Measurements from ENCODE around the gene GNAT1. TPM values are rescaled to one million over a fixed set of nuclear protein-coding genes. Genes with fewer than 3 reads are reported as not detected.

Gene GNAT1
- not detected in 2 replicates for total RNA-seq

DNA sequence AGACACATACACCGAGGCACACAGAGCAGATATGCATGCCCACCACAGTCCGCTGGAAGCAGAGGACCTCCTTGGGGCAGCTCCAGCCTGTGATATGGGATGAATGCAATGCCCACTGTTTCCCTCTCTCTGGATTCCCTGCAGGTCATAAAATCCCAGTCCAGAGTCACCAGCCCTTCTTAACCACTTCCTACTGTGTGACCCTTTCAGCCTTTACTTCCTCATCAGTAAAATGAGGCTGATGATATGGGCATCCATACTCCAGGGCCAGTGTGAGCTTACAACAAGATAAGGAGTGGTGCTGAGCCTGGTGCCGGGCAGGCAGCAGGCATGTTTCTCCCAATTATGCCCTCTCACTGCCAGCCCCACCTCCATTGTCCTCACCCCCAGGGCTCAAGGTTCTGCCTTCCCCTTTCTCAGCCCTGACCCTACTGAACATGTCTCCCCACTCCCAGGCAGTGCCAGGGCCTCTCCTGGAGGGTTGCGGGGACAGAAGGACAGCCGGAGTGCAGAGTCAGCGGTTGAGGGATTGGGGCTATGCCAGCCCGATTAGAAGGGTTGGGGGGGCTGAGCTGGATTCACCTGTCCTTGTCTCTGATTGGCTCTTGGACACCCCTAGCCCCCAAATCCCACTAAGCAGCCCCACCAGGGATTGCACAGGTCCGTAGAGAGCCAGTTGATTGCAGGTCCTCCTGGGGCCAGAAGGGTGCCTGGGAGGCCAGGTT is at the start of gene GNAT1:
Gene GNAT1, plus strand, starts transcription at position 675 of the 725 bp plus-strand sequence. CDS start 116 bp downstream, outside the sequence.
- DNase-seq, result peak; percentile 33

DNA sequence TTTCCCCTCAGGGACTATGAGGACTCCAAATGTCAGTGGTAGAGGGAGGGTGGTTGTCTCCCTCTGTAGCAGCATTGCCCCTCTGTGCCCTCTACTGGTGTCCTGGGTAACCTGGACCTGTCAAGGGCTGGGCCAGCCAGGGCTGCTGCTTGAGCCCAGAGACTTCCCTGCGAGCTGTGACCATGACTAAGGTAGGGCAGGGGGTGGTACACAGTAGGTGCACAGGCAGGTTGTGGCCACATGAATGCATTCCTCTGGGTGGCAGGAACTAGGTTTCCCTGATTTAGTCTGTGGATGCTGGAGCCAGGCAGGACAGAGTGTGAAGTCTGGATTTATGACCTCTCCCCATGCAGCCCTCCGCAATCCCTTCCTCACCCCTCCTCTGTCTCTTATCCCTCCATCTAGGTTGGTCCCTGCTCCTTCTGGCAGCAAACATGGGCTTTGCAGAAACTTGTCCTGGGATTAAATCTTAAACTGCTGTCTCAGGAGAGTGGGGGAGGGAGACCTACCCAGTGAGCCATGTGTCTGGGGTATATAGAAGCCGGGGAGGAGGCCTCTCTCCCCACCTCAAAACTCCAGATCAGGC is 45.0 kb upstream of the GNAT1 start:
- DNase-seq, result no peak

DNA sequence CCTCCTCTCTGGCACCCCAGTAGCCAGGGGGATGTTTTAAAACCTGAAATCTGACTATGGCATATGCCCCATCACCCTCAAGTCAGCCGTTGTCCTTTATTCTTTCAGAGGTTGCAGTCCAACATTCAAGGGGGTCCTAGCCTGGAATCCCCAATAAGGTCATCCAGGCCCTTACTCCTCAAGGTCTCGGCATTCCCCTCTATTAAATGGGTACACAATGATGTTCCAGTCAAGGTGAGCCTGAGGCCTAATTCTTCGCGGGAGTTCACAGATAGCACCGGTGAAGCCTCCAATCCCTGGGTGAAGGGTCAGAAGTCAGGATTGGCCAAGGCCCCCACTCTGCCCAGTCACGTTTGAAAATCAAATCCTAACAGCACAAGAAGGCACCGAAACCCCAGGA is 44.4 kb upstream of the GNAT1 start:
- DNase-seq, result no peak

DNA sequence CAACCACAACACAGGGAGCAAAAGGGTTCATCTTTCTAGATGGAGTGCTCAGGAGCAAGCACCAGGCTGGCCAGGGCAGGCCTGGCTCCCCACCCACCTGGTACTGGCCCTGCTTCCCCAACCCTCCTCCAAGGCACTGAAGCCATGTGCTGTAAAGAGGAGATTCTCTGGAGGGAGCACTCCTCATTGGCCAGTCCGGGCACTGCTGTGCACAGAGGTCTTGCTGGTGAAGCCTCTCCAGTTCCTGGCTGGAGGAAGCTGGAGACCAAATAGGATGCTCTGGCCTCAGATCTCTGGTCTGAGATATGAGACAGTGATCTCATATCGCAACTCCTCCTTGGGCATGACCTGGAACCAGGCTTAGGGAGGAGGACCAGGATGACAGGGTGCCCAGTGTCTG is 44.0 kb upstream of the GNAT1 start:
- DNase-seq, result no peak

DNA sequence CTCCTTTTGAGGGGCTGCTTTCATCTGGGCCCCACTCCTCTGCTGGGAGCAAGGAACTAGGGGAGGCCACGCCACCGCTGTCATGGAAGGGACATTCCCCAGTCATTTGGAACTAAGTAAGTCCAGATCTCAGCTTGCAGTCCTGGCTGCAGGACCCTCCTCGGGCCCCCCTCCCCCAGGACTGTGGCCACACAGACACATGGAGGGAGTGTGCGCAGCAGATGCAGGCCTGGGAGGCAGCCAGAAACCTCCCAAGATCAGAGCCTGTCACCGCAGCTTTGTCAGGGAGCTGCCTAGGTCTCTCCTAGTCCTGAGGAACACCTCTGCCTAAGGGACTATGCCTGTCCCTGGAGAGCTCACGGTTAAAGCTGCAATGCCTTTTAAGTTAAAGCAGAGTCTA is 43.5 kb upstream of the GNAT1 start:
- DNase-seq, result no peak

DNA sequence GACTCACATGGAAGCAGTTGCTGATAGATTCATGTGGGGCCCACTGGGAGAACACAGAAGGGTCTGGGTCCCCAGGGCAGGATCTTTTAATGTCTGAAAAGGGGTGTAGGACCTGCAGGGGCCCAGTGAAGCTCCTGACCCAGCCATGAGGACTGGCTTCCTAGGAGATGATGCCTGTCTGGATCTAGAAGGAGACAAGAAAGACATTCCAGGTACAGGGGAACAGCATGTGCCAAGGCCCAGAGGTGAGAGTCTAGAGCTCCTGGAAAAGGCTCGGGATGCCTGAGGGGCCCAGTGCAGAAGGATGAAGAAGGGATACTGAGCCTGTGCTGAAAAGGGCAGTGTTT is 41.0 kb upstream of the GNAT1 start:
- DNase-seq, result no peak

DNA sequence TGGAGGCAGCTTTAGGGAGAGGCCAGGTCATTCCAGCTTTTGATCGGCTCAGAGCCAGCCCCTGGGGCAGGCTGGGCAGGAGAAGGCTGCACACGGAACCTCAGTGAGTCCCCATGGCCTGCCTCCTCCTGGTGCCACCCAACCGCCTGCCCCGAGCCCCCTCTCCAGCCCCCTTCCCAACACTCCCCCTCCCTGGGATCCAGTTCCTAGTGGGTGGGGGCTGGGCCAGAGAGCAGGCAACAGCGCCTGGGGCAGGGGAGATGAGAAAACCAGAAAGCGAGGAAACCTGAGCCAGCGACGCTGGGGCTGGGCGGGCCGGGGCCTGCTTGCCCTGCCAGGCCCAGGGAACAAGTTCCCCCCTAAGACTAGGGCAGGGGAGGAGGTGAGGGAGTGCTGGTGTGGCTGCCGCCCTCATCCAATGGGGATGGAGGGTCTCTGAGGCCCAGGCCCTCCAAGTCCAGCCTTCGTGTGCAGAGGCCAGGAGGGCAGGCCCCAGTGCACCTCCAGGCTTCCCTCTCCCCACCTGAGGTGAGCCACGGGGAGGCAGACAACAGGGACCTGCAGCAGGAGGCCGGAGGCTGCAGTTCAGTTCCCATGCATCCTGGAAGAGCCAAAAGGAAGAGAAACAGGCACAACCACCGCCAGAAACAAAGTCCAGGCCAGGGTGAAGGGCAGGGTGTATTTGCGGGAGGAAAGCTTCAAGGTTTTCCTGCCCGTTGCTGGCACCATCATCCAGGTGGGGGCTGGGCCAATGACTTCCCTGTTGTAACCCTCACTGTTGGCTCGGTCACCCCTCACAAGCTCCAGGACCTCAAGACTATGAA is 40.3 kb upstream of the GNAT1 start:
- no peak for DNase-seq

DNA sequence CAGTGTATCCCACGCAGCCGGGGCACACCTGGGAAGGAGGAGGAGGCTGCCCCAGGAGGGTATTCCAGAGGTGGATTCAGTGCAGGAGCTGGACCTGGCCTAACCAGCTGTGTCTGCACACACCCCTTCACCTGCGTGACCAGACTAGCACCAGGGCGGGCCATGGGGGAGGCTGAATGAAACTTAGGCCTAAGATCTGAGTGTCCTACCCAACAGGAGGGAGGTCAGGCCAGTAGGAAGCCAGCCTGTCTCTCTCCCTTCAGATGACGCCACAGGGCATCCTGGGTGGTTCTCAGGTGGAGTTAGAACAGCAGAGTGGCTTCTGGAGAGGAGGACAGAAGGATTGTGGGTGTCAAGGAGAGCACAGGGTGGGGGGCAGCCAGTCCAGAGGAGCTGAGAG is 39.7 kb upstream of the GNAT1 start:
- no peak for DNase-seq

DNA sequence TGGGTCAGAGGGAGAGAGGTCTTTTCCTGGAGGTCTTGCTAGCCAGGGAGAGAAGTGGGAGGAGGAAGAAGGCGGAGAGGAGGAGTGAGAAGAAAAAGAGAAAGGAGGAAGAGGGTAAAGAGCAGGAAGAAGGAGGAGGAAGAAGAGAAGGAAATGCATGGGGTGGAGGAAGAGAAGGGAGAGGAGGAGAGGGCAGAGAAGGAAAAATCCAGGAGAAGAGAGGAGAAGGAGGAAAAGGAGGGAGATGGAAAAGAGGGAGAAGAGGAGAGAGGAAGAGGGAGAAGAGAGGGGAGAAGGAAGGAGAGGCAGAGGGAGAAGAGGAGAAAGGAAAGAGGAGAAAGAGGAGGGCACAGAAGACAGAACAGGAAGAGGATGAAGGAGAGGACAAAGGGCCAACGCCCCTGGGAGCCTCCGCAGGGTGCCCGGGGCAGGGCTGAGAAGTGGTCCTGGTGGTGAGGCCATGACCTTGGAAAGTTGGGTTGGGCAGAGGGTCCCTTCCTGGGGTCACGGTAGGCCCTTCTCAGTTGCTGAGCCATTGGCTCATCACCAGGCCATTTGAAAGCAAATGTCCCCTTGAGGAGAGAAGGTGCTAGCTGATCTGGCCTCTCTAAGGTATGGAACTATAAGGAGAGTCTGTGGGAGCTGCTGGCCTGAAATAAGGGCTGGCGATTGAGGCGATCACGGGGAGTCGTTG is 37.5 kb upstream of the GNAT1 start:
- DNase-seq, result no peak

DNA sequence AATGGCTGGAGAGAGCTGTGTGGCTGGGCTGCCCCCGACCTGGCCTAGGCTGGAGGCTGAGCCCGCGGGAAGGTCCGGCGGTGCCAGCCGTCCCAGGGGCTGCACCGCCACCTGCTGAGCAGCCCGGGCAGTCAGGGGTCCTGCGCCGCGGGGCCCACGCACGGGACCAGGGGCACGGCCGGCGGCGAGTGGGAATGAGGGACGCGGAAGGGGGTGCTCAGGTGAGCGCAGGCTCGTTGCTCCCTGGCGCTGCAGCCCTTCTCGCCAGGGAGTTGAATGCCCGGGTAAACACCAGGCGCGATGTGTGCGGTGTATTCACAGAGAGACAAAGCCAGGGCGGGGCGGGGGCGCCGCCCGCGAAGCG is 37.0 kb upstream of the GNAT1 start:
- DNase-seq, result peak; percentile 60

DNA sequence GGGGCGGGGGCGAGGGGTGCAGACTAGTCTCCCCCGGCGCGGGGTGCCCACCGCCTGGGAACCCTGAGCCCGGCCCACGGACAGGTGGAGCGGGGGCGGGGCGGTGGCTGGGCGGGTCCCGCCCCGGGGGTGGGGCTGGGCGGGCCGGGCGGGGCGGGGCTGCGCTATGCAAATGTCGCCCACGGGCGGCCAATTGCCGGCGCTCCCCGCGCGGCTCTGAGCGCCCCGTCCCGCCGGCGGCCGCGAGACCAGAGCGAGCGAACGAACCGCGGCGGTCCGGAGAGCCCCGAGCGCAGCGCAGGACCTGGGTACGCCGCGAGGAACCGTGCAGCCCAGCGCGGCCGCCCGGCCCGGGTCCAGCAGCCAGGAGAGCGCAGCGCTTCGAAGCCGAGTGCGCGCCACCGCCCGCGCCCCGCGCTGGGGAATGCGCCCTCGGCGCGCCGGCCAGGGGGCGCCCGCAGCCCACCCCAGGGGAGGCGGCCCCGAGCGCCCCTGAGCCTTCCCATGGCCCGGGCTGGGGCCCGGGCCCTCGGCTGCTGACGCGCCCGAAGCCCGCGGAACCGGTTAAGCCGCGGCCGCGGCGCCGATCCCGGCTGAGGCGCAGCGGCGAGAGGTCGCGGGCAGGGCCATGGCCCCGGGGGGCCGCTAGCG is 36.4 kb upstream of the GNAT1 start, which contains the start of gene SEMA3F:
Gene SEMA3F, plus strand, starts transcription at position 485 of the 651 bp plus-strand sequence. CDS start 4,299 bp downstream, outside the sequence.
- peak; percentile 80 for DNase-seq

DNA sequence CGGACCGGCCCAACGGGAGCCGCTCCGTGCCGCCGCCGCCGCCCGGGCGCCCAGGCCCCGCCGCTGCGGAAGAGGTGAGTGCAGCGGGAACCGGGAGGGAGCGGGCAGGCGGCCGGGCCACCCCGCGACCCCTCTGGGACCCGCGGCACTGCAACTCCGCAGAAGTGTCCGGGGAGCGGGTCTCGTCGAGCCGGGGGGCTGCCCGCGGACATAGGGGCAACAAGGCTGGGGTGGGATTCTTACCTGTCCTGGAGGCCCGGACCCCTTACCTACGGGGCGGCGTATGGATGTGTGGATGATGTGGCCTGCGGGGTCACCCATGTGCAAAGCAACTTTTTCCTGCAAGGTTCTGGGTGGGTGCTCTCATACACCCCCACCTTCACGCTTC is 35.9 kb upstream of the GNAT1 start:
- DNase-seq, result no peak

DNA sequence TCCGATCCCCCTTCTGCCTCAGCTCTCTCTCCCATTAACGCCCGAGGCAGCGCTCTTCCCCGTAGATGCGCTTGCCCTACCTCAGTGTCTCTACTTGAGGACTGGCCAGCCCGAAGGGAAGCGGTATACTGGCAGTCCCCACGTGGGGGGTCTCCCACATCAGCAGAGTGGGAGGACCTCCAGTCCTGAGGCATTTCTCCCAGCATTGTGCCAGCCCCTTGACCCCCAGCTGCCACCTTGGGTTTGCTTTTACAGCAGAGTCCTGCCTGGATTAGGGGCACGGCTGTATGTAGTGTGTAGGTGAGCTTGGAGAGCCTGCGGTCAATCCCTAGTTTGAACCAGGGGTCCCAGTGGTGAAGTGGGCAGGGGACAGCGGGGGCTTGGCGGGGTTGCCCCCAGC is 35.5 kb upstream of the GNAT1 start:
- no peak for DNase-seq

DNA sequence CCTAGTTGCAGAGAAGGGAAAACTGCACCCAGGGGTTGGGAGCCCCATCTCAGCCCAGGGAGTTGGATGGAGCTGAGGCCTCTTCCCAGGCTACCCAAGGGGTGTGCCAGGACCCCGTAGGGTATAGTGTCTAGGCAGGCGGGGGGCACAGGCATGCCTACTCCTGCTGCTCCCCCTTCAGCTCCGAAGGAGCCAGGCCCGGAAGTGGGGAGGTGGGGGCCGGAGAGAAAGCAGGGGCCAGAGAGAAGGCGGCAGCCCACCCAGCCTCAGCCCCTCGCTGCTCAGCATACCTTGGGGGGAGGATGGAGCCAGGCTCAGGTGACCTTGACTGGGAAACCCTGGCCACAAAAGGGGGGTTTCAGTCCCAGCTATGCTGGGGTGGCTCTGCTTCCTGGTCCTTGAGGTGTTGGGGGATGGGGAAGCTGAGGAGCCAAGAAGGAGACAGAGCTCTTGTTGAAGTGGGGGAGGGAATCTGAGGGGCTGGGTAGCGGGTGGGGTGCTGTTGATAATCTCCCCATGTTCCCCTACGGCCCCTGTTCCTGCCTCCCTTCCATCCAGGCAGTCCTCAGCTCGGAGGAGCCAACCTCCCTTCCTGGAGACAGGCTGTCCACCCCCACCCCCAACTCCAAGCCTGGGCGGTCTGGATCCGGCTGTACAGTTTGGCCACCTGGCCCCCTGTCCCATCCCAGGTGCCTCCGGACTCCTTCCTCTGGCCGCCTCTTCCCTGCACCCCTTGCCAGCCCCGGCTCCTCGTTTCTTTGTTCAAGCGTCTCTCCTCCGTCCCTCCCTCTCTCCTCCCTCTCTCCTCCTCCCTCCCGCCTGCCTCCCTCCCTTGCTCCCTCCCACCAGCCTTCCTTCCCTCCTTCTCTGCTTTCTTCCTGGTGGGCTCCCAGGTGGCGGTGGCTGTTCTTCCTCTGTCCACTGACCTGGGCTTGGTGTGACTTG is 34.6 kb upstream of the GNAT1 start:
- DNase-seq, result no peak

DNA sequence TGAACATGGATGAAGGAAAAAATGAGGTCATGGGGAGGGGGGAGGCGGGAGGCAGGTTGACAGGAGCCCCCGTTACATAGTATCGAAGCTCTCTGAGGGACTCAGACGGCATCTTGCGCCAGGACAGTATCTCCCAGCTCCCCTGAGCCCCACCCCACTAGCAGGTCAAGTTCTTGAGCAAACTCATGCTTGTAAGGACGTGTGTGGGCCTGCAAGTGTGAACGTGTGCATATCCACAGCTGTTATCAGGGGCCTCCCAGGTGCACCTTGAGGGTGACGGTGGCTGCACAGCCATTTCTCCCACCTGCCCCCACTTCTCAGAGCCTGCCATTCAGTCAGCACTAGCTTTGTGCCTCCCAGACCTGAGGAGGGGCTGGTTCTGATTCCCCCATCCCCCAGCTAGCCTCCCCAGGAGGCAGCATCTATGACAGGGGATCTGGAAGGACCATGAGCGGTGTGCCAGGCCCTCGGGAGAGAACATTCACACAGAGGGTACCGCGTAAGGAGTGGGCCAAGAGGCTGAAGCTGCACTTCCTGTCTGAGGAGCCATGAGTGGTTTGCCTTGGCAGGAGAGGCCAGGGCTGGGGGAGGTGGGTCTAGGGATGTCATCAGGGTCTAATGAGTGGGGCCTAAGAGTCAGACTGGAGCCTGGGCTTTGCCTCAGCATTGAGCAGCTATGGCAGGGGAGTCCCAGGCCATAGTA is 33.4 kb upstream of the GNAT1 start:
- peak; percentile 67 for DNase-seq

DNA sequence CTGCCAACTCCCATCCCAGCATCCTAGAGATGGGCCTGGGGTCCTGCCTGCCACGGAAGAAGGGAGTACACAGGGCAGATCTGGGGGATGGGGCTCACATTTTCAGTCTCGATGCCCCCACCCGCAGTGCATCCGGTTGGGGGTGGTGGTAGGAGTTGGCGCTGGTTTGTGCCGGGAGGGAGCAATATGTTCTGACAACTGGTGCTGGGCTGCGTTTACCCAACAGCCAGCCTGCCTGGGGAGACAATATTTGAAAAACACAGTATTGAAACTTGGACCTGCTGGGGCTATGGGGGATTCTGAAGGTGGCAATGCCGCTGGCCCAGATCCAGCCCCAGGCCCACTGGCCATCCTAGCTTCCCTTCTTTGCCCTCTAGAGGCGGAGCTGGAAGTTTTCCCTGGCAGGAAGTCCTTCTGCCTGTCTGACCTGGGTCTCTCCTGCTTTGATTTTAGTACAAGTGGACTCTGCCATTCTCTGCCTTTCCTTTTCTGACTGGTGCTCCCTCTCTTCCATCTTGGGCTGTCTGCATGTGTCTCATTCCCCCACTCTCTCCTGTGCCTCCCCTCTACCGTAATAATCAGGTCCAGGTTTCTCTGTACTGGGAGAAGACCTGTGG is 32.8 kb upstream of the GNAT1 start:
- no peak for DNase-seq

DNA sequence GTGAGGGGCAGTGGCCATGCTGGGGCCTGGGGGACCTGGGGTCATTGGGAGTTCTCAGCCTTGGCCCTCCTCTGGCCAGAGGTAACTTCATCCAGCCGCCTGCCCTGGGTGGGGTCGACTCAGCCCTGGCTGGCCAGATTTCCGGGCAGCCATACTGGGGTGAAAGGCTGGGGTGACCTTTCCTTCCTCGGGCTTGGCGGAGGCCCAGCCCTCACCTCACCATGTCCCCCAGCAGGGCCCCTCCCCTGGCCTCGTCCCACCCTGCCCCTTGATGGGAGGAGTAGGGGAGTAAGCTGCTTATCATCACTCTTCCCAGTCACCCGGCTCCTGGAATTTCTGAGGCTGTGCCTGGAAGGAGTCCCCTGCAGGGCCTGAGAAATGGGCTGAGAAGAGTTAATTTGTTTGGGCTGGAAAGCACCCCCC is 30.8 kb upstream of the GNAT1 start:
- DNase-seq, result no peak

DNA sequence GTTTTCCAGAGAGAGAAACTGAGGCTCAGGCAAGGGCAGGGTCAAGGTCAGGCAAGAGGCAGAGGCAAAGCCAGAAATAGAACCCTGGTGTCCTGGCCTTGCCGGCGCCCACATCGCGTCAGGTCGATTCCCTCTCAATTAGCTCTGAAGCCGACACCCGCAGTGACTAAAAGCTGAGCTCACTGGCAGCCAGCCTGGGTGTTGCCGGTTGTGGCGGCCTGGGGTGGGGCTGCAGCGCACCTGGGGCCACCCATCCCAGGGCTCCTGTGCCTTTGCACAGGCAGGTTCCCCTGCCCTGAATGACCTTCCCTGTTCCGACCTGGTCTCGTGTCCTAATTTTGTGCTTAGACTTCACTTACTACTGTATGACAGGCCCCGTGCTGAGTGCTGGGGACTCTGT is 30.1 kb upstream of the GNAT1 start:
- DNase-seq, result no peak

DNA sequence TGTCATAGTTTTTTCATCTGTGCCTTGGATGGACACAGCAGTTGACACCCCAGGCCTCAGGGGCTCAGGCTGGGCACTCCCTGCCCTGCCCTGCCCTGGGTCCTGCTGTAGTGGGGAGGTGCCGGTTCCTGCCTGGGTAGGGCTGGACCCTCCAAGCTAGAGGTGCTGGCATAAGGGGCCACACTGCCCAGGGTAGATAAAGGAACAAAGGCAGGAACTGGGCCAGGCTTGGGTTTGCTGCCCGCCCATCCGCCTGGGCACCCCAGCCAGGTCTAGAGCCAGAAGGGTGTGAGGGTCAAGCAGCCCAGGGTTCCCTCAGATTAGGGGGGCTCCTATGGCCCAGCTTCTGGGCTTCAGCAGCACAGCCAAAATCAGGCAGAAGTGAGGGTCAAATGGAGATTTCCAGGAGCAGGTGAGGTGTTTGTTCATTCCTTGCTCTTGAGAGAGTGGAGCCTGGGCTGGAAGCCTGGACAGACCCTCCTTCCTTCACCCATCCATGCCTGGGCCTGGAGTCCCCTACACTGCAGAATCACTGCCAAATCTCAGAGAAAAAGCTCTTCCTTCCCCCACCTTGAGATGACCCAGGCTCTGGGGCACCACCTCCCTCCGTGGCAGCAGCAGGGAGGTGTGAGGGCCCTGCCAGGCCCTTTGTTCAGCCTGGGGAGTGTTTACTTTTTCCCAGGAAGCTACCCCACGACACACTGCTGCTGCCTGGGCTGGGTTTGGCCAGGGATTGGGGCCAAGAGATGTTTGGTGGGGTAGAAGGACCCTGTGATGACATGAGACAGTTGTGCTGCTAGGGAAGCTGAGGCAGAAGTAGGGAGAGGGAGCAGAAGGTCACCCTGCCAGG is 29.2 kb upstream of the GNAT1 start:
- DNase-seq, result no peak

All from dermis blood vessel endothelial cell (primary cell).